Thoracic aorta (tissue), 2 donors: Measurements from ENCODE around the gene RAB20. TPM values are rescaled to one million over a fixed set of nuclear protein-coding genes. Genes with fewer than 3 reads are reported as not detected.

Source experiments
- ATAC-seq: fragments of 150-250 bp; one replicate; pipeline ENCODE4 v1.8.0; 2017; ENCODE audit warnings: low read depth; ENCODE audit not compliant: insufficient number of reproducible peaks, low FRiP score
- DNase-seq: peaks from one replicate; pipeline ENCODE4 v3.0.0-alpha.2; 2020; ENCODE audit warnings: low spot score
- H3K27ac ChIP-seq, 2 donors: fragments of 200-600 bp; sonication (generic); 1 replicate in 1 of 2; 2 replicates in 1 of 2; pipeline ENCODE4 v1.5.1; 2016; ENCODE audit warnings: mild to moderate bottlenecking in 2 of 2, moderate library complexity in 2 of 2
- H3K27me3 ChIP-seq: fragments of 200-600 bp; sonication (generic); replicated peaks from 2 replicates; pipeline ENCODE4 v1.6.0; 2016; ENCODE audit warnings: mild to moderate bottlenecking; ENCODE audit not compliant: insufficient read depth
- H3K36me3 ChIP-seq: fragments of 200-600 bp; sonication (generic); one replicate; pipeline ENCODE4 v1.5.1; 2016
- H3K4me1 ChIP-seq, 2 donors: fragments of 200-600 bp; sonication (generic); 1 replicate in 1 of 2; 2 replicates in 1 of 2; pipeline versions ENCODE4 v1.5.1 to v1.6.0; 2016; ENCODE audit warnings: low read depth in 2 of 2, mild to moderate bottlenecking in 1 of 2; ENCODE audit not compliant: control insufficient read depth in 1 of 2
- H3K4me3 ChIP-seq: fragments of 200-600 bp; sonication (generic); 2 replicates; pipeline ENCODE4 v1.5.1; 2016; ENCODE audit warnings: mild to moderate bottlenecking
- H3K9me3 ChIP-seq: fragments of 200-600 bp; sonication (generic); 2 replicates; pipeline ENCODE4 v1.5.1; 2016
- CTCF ChIP-seq: fragments of 200-600 bp; sonication (generic); IDR thresholded peaks from one replicate; pipeline ENCODE4 v1.5.1; 2019; ENCODE audit warnings: antibody characterized with exemption
- total RNA-seq, 2 donors: library from RNA; depleted of rRNA; stranded (reverse); fragments of >200 nt; gene quantifications; one replicate each; pipeline versions ENCODE4 v1.1.0 to v1.2.3, GENCODE V29; 2016

RAB20 gene
- total RNA-seq, 2 donors from 2014 or later, result 22.6 to 34.5 TPM

- no peak for ATAC-seq
These were observed 29.1 kb upstream of the RAB20 start for GRCh38 chr13:110590577-110590976.

GRCh38 chr13:110589793-110590390 is 28.4 kb upstream of the RAB20 start:
- Histone ChIP-seq H3K4me1 (no peaks in the 10 kb centered on the region), H3K4me3 (no peak overlapping the region), H3K27me3 (no peaks in the 10 kb centered on the region), H3K27ac (no peak overlapping the region), H3K36me3 (no peaks in the 10 kb centered on the region), H3K9me3 (no peaks in the 10 kb centered on the region)
- no peak for ATAC-seq
- no peak for DNase-seq
- TF ChIP-seq CTCF, result no peak

More at GRCh38 chr13:110590577-110590976, 29.1 kb upstream of the RAB20 start:
- Histone ChIP-seq H3K9me3 (no peaks in the 10 kb centered on the region), H3K27me3 (no peaks in the 10 kb centered on the region), H3K36me3 (no peaks in the 10 kb centered on the region), H3K27ac (no peak overlapping the region), H3K4me1 (no peaks in the 10 kb centered on the region), H3K4me3 (no peak overlapping the region)
- TF ChIP-seq CTCF, result no peak
- DNase-seq, result no peak

- TF ChIP-seq CTCF, result no peak
- Histone ChIP-seq H3K27me3 (no peaks in the 10 kb centered on the region), H3K27ac (no peak overlapping the region), H3K4me3 (no peak overlapping the region), H3K4me1 (no peaks in the 10 kb centered on the region), H3K36me3 (no peaks in the 10 kb centered on the region), H3K9me3 (no peaks in the 10 kb centered on the region)
- no peak for DNase-seq
- no peak for ATAC-seq
These were observed 21.8 kb upstream of the RAB20 start for GRCh38 chr13:110583178-110583865.

- no peaks in the 10 kb centered on the region for H3K27me3 ChIP-seq
- no peak overlapping the region for H3K27ac ChIP-seq
- TF ChIP-seq CTCF, result no peak
- H3K36me3 ChIP-seq, result no peaks in the 10 kb centered on the region
- ATAC-seq (no peak), DNase-seq (no peak)
- H3K4me1 ChIP-seq, result no peaks in the 10 kb centered on the region
- no peaks in the 10 kb centered on the region for H3K9me3 ChIP-seq
- H3K4me3 ChIP-seq, result no peak overlapping the region
These were observed 21.0 kb upstream of the RAB20 start for GRCh38 chr13:110582421-110582954.

GRCh38 chr13:110581506-110582185 is 20.1 kb upstream of the RAB20 start:
- Histone ChIP-seq H3K9me3 (no peaks in the 10 kb centered on the region), H3K27me3 (no peaks in the 10 kb centered on the region), H3K4me1 (no peaks in the 10 kb centered on the region), H3K4me3 (no peak overlapping the region), H3K36me3 (no peaks in the 10 kb centered on the region), H3K27ac (no peak overlapping the region)
- no peak for DNase-seq
- TF ChIP-seq CTCF, result no peak
- ATAC-seq, result no peak
